Measurements from ENCODE around the gene URI1.

Gene URI1

DNA sequence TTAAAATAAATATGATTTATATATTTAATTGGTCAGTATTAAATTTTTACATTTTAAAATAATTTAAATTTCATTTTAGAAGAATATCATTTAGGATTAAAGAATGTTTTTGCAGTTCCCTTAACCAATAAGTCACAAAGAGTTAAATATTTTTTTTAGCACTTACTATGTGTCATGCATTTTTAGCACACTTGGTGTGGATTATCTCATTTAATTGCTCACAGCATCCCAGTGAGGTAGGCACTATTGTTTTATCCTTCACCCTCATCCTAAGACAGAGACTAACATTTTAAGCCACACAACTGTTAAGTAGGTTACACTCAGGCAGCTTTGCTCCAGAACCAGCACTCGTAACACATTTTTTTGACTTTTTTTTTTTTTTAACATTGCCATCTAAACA lies 78.2 kb downstream of the URI1 start:
- DNase-seq (ENCODE audit: extremely low spot score) = no peak
- ChIA-PET POLR2A (no interaction called here), CTCF (interaction anchor here (1.6 kb wide), 1 partner anchor 11 kb away, joined by 4 read pairs; no protein-coding TSS in a partner anchor)
- TF ChIP-seq, protein P1, sequence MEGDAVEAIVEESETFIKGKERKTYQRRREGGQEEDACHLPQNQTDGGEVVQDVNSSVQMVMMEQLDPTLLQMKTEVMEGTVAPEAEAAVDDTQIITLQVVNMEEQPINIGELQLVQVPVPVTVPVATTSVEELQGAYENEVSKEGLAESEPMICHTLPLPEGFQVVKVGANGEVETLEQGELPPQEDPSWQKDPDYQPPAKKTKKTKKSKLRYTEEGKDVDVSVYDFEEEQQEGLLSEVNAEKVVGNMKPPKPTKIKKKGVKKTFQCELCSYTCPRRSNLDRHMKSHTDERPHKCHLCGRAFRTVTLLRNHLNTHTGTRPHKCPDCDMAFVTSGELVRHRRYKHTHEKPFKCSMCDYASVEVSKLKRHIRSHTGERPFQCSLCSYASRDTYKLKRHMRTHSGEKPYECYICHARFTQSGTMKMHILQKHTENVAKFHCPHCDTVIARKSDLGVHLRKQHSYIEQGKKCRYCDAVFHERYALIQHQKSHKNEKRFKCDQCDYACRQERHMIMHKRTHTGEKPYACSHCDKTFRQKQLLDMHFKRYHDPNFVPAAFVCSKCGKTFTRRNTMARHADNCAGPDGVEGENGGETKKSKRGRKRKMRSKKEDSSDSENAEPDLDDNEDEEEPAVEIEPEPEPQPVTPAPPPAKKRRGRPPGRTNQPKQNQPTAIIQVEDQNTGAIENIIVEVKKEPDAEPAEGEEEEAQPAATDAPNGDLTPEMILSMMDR (IDR thresholded peaks at IDR 0.05; ENCODE audit: control extremely low read depth, extremely low read depth, low read depth, missing control alignments) = no peak

DNA sequence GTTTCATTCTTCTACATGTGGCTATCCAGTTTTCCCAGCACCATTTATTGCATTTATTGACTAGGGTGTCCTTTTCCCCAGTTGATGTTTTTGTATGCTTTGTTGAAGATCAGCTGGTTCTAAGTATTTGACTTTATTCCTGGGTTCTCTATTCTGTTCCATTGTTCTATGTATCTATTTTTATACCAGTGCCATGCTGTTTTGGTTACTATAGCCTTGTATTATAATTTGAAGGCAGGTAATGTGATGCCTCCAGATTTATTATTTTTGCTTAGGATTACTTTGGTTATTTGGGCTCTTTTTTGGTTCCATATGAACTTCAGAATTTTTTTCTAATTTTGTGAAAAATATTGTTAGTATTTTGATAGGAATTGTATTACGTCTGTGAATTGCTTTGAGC lies 80.6 kb downstream of the URI1 start:
- no peak for DNase-seq (ENCODE audit: extremely low spot score)
- TF ChIP-seq, protein P1 (IDR thresholded peaks at IDR 0.05; ENCODE audit: control extremely low read depth, extremely low read depth, low read depth, missing control alignments) = no peak
- CTCF ChIA-PET = no interaction called here
- POLR2A ChIA-PET = no interaction called here

- POLR2A ChIA-PET = no interaction called here
- no peak for DNase-seq (ENCODE audit: extremely low spot score)
- CTCF ChIA-PET = no interaction called here
- TF ChIP-seq, protein P1 (IDR thresholded peaks at IDR 0.05; ENCODE audit: control extremely low read depth, extremely low read depth, low read depth, missing control alignments) = no peak
Measured at GRCh38 chr19:30023330-30023729, 81.3 kb downstream of the URI1 start.

DNA sequence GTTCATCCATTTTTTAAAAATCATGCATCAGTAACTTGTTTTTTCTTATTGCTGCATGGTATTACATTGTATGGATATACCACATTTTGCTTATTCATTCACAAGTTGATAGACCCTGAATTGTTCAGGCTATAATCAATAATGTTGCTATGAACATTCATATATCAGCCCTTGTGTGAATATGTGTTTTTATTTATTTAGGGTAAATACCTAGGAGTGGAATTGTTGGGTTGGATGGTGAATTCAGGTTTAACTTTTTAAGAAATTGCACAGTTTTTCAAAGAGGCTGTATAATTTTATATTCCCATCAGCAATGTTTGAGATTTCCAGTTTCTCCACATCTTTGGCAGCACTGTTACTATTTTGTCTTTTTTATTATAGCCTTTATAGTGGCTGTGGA lies 82.1 kb downstream of the URI1 start:
- TF ChIP-seq, protein P1 (IDR thresholded peaks at IDR 0.05; ENCODE audit: control extremely low read depth, extremely low read depth, low read depth, missing control alignments) = no peak
- ChIA-PET POLR2A (no interaction called here), CTCF (no interaction called here)
- no peak for DNase-seq (ENCODE audit: extremely low spot score)

- POLR2A ChIA-PET = no interaction called here
- DNase-seq (ENCODE audit: extremely low spot score) = no peak
- TF ChIP-seq, protein P1 (IDR thresholded peaks at IDR 0.05; ENCODE audit: control extremely low read depth, extremely low read depth, low read depth, missing control alignments) = no peak
- CTCF ChIA-PET = no interaction called here
Measured at GRCh38 chr19:30026933-30027332, 84.9 kb downstream of the URI1 start.

GRCh38 chr19:30028118-30028991 lies 86.3 kb downstream of the URI1 start:
- TF ChIP-seq, protein P1 (IDR thresholded peaks at IDR 0.05; ENCODE audit: control extremely low read depth, extremely low read depth, low read depth, missing control alignments) = no peak
- no peak for DNase-seq (ENCODE audit: extremely low spot score)
- ChIA-PET CTCF (interaction anchor here (0.7 to 1.7 kb wide), 3 partner anchors 10 to 52 kb away, joined by 3 to 4 read pairs (median 3); no protein-coding TSS in a partner anchor), POLR2A (no interaction called here)

All from GM10248 (cell line).